GM18511 (cell line): ENCODE data around the gene HSD11B1.

Experiments used
- ATAC-seq: cut with Tn5 transposase; IDR thresholded peaks from one replicate; pipeline ENCODE4 v1.9.1; 2021; ENCODE audit warnings: mild to moderate bottlenecking, moderate library complexity; ENCODE audit not compliant: unreplicated experiment

HSD11B1 gene

GRCh38 chr1:209780268-209780667 is 75.6 kb downstream of the HSD11B1 start:
- no peak for ATAC-seq

DNA sequence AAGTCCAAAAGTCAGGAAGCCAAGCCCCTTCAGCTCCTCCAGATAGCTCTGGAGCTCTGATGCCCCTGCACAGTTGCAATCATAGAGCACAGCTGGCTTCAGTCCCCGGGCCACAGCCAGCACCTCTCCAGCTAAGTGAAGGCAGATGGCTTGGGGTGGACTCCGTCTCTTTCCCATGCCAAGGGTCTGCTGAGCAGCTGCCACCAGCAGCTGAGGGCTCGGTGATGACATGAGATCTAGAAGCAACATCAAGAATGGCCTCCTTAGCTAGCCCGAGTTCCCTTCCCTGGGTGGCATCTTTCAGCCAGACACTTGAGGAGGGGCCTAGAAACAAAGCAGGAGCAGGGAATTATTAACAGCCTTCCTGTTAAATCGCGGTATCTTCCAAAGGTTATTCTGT is 78.7 kb downstream of the HSD11B1 start:
- no peak for ATAC-seq
